ENCODE measurements around the gene GPR160.

GPR160 gene

GRCh38 chr3:170027233-170028102, 10.3 kb upstream of the GPR160 start:
- DNase-seq (ENCODE audit: low read depth in 3 of 3) = no peak

DNA sequence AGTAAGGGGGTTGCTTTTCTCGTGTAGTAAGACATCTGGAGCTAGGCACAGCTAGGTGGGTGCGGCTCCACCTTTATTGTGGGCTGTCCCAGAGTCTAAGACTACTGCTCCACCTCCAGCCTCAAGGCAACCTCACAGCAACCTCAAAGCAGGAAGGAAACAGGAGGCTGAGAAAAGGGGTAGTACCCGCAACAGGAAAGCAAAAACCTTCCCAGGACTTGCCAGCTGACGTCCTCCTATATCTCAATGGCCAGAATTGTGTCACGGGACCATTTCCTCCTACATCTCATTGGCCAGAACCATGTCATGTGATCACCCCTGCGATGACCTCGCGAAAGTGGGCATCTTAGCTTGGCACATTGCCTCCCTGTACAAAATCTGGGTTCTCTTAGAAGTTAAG, 4.3 kb upstream of the GPR160 start:
- DNase-seq (ENCODE audit: low read depth in 3 of 3) = no peak

DNA sequence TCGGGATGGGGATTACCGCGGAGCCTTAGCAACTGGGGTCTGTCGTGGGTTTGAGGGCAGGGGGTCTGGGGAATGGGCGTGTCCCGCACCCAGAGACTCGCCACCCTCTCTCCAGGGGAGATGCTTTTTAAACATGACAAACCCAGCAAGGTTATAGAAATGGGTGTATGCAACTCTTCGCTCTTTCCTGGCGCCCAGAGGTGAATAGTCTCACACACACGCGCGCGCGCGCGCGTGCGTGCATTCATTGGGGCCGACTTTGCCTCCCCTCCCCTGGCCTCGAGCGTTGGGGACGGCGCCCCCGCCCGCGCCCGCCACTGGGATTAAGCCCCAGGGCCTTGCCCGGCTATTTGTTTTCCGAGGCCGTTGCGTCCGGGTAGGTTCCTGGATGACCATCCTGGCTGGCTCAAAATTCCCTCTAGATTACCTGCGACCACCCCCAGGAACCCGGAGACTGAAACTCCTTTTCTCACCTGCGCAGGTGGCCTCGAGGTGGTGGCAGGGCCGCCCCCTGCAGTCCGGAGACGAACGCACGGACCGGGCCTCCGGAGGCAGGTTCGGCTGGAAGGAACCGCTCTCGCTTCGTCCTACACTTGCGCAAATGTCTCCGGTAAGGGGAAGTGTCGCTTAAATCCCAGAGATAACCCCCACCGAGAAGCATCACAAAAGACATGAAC, 777 bp downstream of the GPR160 start:
- no peak for DNase-seq (ENCODE audit: low read depth in 3 of 3)

DNA sequence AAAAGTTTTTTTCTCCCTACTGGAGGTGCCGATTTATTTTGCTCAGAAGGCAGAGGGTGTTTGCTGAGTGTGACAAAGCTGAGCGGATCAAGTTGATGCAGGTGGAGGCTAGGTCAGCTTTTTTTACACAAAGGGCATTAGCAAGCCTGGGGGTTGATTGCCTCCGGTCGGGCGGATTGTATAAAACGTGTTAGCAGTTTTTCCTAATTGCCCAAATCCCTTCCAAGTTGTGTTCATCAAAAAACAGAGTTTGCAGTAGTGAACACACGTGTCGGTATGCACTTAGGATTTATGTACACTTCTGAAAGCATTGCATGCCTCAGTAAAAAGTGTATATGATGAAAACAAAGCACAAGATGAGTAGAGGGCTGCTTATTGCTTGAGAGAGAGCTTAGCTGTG, 2.6 kb downstream of the GPR160 start:
- no peak for DNase-seq (ENCODE audit: low read depth in 3 of 3)

- DNase-seq (ENCODE audit: low read depth in 3 of 3) = no peak
Measured at GRCh38 chr3:170043506-170043905, 5.7 kb downstream of the GPR160 start.

GRCh38 chr3:170044271-170044670, 6.5 kb downstream of the GPR160 start:
- DNase-seq (ENCODE audit: low read depth in 3 of 3) = no peak

DNA sequence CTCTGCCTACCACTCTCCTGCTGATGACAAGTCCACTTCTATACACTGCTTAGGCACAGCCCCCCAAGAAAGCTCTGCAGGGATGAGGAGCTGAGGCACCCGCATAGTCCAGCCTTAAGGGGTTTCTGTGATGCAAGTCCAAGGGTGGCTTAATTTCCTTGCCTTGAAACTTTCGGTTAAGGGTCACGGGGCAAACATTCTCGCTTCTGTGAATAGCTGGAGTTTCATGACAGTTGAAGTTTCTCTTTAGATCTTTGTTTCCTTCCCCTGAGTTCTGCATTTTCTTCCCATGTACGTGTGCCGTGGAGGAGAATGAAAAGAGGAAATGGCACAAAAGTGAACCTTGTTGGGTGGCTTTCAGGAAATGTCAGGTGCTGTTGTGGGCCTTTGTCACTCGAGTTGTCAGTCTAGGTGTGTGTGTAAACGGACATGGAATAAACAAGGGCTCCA, 7.0 kb downstream of the GPR160 start:
- no peak for DNase-seq (ENCODE audit: low read depth in 3 of 3)

DNA sequence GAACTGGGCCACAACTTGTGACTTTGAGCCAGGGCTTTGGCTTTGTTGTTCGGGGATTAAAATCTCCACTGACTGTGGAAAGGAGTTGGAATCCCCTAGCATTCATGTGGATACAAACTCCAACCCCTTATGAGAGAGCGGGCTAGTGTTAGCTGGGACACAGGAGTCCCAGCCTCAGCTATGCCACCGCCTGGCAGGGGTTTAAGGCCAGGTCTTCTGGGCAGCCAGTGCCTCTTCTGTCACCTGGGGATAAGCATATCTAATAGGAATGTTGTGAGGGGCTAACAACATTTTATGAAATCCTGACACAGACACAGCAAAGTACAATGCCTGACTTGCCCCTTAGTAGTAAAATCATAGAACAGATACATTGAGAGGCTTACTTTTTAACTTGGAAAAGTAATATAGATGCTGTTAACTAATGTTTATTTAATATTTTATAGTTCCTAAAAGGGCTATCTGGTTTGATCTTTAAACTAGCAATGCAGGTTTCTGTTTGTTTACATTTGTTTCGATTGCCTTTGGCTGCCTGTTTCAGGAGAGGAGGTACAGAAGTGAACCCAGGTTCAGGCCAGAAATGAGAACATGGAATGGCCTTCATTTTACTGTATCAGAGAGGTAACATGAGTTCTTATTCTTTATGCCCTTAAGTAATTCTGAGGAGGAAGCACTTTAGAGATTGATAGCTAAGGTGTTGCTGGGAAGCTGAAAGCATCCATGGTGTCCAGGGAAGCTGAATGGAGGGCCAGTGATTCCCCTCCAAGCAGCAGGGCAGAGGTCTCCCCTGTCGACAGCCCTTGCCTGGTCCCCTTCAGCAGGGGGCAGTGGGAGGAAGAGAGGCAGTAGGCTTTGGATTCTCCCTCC, 8.7 kb downstream of the GPR160 start:
- no peak for DNase-seq (ENCODE audit: low read depth in 3 of 3)

DNA sequence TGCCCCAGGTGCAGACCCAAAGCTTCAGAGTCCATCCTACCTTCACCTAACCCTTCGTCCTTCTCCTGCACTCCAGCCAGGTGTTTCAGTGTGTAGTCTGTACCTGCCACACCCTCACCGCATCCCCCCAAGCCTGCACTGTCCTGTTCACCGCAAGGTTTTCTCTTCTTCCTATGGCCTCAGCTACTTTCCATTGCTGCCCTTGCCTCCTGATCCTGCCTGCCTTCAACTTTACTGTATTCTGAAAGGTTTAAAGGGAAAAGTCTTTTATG, 9.3 kb downstream of the GPR160 start:
- no peak for DNase-seq (ENCODE audit: low read depth in 3 of 3)

GRCh38 chr3:170049146-170050000, 11.6 kb downstream of the GPR160 start:
- no peak for DNase-seq (ENCODE audit: low read depth in 3 of 3)

DNA sequence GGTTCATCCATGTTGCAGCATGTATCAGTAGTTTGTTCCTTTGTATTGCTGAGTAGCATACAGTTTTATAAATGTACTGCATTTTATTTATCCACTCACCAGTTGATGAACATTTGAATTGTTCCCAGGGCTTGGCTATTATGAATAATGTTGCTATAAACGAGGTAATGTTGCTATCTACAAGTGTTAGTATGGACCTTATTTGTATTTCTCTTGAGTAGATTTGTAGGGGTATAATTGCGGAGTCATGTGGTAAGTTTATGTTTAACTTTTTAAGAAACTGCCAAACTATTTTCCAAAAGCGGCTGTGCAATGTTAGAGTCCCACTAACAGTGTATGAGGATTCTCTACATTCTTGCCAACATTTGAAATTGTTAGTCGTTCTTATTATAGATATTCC, 13.0 kb downstream of the GPR160 start:
- DNase-seq (ENCODE audit: low read depth in 3 of 3) = no peak

- DNase-seq (ENCODE audit: low read depth in 3 of 3) = no peak
Measured at GRCh38 chr3:170052398-170052797, 14.6 kb downstream of the GPR160 start.

GRCh38 chr3:170054204-170054603, 16.4 kb downstream of the GPR160 start:
- no peak for DNase-seq (ENCODE audit: low read depth in 3 of 3)

GRCh38 chr3:170055209-170055608, 17.4 kb downstream of the GPR160 start:
- DNase-seq (ENCODE audit: low read depth in 3 of 3) = peak in 1 of 3 donors; percentile 14

DNA sequence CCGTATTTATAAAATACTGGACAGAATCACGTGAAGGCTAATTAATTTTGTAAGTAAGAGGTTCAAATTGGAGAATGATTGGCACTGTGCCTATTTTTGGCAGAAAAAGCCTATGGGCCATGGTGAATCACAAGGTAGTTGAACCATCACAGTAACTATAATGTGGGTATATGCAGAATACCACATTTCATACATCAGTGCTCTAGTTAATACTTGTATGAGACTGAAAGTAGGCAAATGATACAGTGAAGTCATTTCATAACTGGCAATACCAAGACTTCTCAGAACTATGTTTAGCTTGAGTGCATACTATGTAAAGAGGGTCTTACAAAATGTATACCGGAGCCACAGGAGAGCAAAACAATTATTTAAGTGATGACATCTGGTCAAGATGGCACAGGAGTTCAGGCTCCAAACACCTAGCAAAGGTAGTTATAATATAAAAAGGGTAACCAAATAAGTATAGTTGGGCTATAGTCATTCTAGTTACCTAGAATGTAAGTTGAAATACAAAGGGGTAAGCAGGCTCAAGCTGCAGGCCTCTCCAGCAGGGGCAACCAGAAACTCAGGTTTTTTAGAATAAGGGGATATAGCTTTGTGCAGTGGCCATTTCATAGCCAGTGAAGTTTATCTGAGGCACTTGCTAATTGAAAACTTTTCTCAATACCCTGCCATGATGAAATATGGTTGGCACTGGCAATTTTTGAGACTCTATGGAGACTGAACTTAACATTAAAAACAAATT, 19.1 kb downstream of the GPR160 start:
- DNase-seq (ENCODE audit: low read depth in 3 of 3) = no peak

DNA sequence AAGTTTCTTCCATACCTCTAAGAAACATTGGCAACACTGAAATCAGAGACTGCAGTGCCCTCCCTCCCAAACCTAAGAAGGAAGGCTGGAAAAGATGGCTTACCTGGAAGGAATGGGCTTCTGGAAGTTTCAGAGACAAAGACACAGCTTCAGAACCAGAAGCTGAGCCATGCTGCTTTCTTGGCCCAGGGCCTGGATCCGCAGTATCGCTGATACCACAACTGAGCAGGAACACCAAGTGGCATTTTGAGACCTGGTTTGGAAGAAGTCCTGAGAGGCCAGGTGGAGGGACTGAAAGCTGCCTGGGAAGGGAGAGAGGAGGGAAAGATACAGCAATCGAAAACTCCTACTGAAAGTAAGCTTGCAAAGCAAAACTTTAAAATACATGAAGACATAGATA, 19.8 kb downstream of the GPR160 start:
- DNase-seq (ENCODE audit: low read depth in 3 of 3) = no peak

GRCh38 chr3:170058127-170058526, 20.3 kb downstream of the GPR160 start:
- no peak for DNase-seq (ENCODE audit: low read depth in 3 of 3)

- DNase-seq (ENCODE audit: low read depth in 3 of 3) = no peak
Measured at GRCh38 chr3:170059447-170059846, 21.7 kb downstream of the GPR160 start.

DNA sequence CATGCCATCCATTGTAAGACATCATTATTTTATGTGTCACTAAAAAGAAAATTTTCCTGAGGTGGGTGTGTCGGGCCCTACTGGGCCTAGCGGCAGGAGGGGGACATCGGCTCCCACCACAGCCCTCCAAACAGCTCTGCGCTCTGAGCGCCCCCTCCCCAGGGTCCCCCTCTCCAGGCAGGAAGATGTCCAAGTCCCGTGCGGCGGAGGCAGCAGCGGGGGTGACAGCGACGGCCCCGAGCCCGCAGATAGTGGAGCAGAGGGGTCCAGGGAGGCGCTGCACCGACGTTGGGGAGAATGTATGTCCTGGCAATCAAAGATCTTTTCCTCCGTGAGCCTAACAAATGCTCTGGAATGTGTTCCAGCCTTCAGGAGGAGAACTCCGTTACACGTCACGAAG, 24.3 kb downstream of the GPR160 start:
- DNase-seq (ENCODE audit: low read depth in 3 of 3) = no peak

DNA sequence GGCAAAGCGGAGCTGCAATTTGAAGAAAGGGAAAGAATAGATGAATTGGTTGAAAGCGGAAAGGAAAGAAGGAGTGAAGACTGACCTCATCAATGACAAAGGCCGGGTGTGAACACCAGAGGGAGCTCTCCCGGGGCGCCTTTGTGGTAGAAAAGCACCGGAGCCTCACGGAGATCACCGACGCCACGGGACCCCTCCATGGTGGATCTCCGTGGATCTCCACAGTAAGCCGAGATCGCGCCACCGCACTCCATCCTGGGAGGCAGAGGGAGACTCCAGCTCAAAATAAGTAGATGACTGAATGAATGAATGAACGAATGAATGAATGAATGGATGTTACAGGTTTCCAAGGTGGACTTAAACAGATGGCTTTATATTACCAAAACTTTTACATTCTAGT, 25.0 kb downstream of the GPR160 start:
- DNase-seq (ENCODE audit: low read depth in 3 of 3) = no peak

- no peak for DNase-seq (ENCODE audit: low read depth in 3 of 3)
Measured at GRCh38 chr3:170063691-170064090, 25.9 kb downstream of the GPR160 start.

All from stimulated activated CD4-positive, alpha-beta T cell treated with anti-CD3 and anti-CD28 coated beads, TNF-alpha, amount 100 ng/mL, for 48 hours (primary cell).